PC-3 (cell line): ENCODE results near the gene PPP2R5E. TPM values are rescaled to one million over a fixed set of nuclear protein-coding genes. Genes with fewer than 3 reads are reported as not detected.
"Not testable (repeated sequence)": the region's sequence is repeated elsewhere in the genome, so short reads cannot be mapped to it uniquely, and the experiment has no call there.

Experiments used
- ATAC-seq: fragments of 200-7000 bp; cut with Tn5 transposase; 2 replicates; pipeline ENCODE4 v1.9.1; 2020; ENCODE audit warnings: mild to moderate bottlenecking, moderate library complexity
- Bru-seq: library from RNA; stranded (reverse); fragments of 400-500 nt; gene quantifications from one replicate; lab custom pipeline; 2021; lab: Mats Ljungman, UMichigan
- BruChase-seq, 2 experiments: library from RNA; stranded (reverse); fragments of 400-500 nt; gene quantifications; one replicate each; lab custom pipeline; 2021; lab: Mats Ljungman, UMichigan
- BruUV-seq: library from RNA; stranded (reverse); fragments of 400-500 nt; replicated peaks from 2 replicates; lab custom pipeline; 2021; lab: Mats Ljungman, UMichigan
- CTCF ChIA-PET: fragments of 300-600 bp; sonication (Branson Sonifier 250); formaldehyde crosslinking; loops from one replicate; lab custom pipeline; 2022; ENCODE audit warnings: antibody characterized with exemption; lab: Charles Lee
- POLR2A ChIA-PET: fragments of 300-600 bp; sonication (Branson Sonifier 250); formaldehyde crosslinking; loops from one replicate; lab custom pipeline; 2022; ENCODE audit warnings: antibody characterized with exemption; ENCODE audit not compliant: unreplicated experiment; lab: Charles Lee
- DNase-seq: peaks from one replicate; pipeline ENCODE4 v3.0.0-alpha.2; 2015
- H2AFZ ChIP-seq: fragments of 300-600 bp; sonication (generic); 2 replicates; pipeline ENCODE4 v1.6.0; 2016; ENCODE audit warnings: antibody characterized with exemption, low read length
- H3F3A ChIP-seq: fragments of 300-600 bp; sonication (generic); one replicate; pipeline ENCODE4 v1.6.0; 2017; ENCODE audit warnings: antibody characterized with exemption, low read length, control low read depth, mild to moderate bottlenecking; ENCODE audit not compliant: unreplicated experiment
- H3K27ac ChIP-seq: fragments of 300-600 bp; sonication (generic); 2 replicates; pipeline ENCODE4 v1.5.1; 2016; ENCODE audit warnings: mild to moderate bottlenecking, low read length
- H3K27me3 ChIP-seq: fragments of 300-600 bp; sonication (generic); 2 replicates; pipeline ENCODE4 v1.6.1; 2016; ENCODE audit warnings: low read length, mixed read lengths
- H3K36me3 ChIP-seq: fragments of 300-600 bp; sonication (generic); 2 replicates; pipeline ENCODE4 v1.6.1; 2016; ENCODE audit warnings: low read depth, mixed run types, low read length, mixed read lengths
- H3K4me1 ChIP-seq: fragments of 300-600 bp; sonication (generic); 2 replicates; pipeline ENCODE4 v1.5.1; 2016; ENCODE audit warnings: low read length; ENCODE audit not compliant: insufficient read depth
- H3K4me2 ChIP-seq: fragments of 300-600 bp; sonication (generic); 2 replicates; pipeline ENCODE4 v1.6.0; 2016; ENCODE audit warnings: low read length
- H3K4me3 ChIP-seq: fragments of 300-600 bp; sonication (generic); 2 replicates; pipeline ENCODE4 v1.5.1; 2016; ENCODE audit warnings: mild to moderate bottlenecking, low read length, mixed read lengths
- H3K79me2 ChIP-seq: fragments of 300-600 bp; sonication (generic); 2 replicates; pipeline ENCODE4 v1.6.1; 2017; ENCODE audit warnings: low read length, mixed read lengths
- H3K9ac ChIP-seq: fragments of 300-600 bp; sonication (generic); 2 replicates; pipeline ENCODE4 v1.6.0; 2016; ENCODE audit warnings: mild to moderate bottlenecking, low read length
- H3K9me2 ChIP-seq: fragments of 300-600 bp; sonication (generic); replicated peaks from 2 replicates; pipeline ENCODE4 v1.6.1; 2016; ENCODE audit warnings: mixed run types, low read length, mixed read lengths
- H3K9me3 ChIP-seq: fragments of 300-600 bp; sonication (generic); 2 replicates; pipeline ENCODE4 v1.6.1; 2016; ENCODE audit warnings: low read length, mixed read lengths
- H4K20me1 ChIP-seq: fragments of 300-600 bp; sonication (generic); 2 replicates; pipeline ENCODE4 v1.6.1; 2016; ENCODE audit warnings: low read length, mixed read lengths
- CTCF ChIP-seq: fragments of 300-600 bp; sonication (generic); conservative IDR thresholded peaks from 2 replicates; pipeline ENCODE4 v1.5.1; 2017; ENCODE audit warnings: antibody characterized with exemption, low read depth, mild to moderate bottlenecking, low read length
- EZH2 ChIP-seq: fragments of 300-600 bp; sonication (generic); IDR thresholded peaks from one replicate; pipeline ENCODE4 v1.6.1; 2017; ENCODE audit warnings: antibody characterized with exemption, mild to moderate bottlenecking, low read length; ENCODE audit not compliant: unreplicated experiment
- EZH2phosphoT487 ChIP-seq: fragments of 300-600 bp; sonication (generic); IDR thresholded peaks from 2 replicates; pipeline ENCODE4 v1.6.1; 2018; ENCODE audit warnings: mild to moderate bottlenecking, antibody characterized with exemption, low read length, borderline replicate concordance
- intact Hi-C: fragments of 100-400 bp; cut with micrococcal nuclease; formaldehyde crosslinking; loops from 2 replicates; pipeline ENCODE4 v1.9.0; 2023
- long read RNA-seq: library from polyadenylated mRNA; unstranded; transcript quantifications from one replicate; pipeline ENCODE4 v2.0.0, GENCODE V29; 2021; ENCODE audit not compliant: unreplicated experiment
- total RNA-seq: library from RNA; depleted of rRNA; stranded (reverse); fragments of >200 nt; gene quantifications from 2 replicates; pipeline ENCODE4 v1.2.3, GENCODE V29; 2014; rRNA removed

Gene PPP2R5E
- 17.2 and 26.4 TPM in 2 replicates for total RNA-seq
- percentile 94 among the genes with signal in this experiment for Bru-seq, nascent RNA
- percentile 88 among the genes with signal in this experiment for BruChase-seq, experiment 1, labeled RNA remaining after a 6-hour chase
- BruChase-seq, experiment 2, labeled RNA remaining after a 2-hour chase = percentile 87 among the genes with signal in this experiment
- long read RNA-seq, full-length matches to known transcripts = 342 of 506 reads
- long read RNA-seq, partial matches to known transcripts = 57 of 506 reads
- long read RNA-seq, other reads (novel, unspliced or antisense) = 107 of 506 reads

GRCh38 chr14:63543000-63543825 lies at the start of gene PPP2R5E:
TSS of gene PPP2R5E (minus strand) at chr14:63543377. CDS start at chr14:63539685, 3,692 bp downstream.
- peak within 1 kb of the TSS; percentile 90 for H2AFZ ChIP-seq

GRCh38 chr14:63583046-63583445 lies 39.9 kb upstream of the PPP2R5E start:
- H3K36me3 ChIP-seq, POLR2A ChIA-PET, H3K27me3 ChIP-seq, H3K9me2 ChIP-seq, H3K9me3 ChIP-seq, H3K9ac ChIP-seq, BruUV-seq, CTCF ChIA-PET, H3K4me3 ChIP-seq, H3K27ac ChIP-seq, ATAC-seq, H4K20me1 ChIP-seq, intact Hi-C loops, DNase-seq, H3F3A ChIP-seq, H3K4me2 ChIP-seq, H3K4me1 ChIP-seq, H3K79me2 ChIP-seq, H2AFZ ChIP-seq: not testable (repeated sequence)

More at GRCh38 chr14:63543000-63543825, at the start of gene PPP2R5E:
- TF ChIP-seq EZH2 (no peak), EZH2phosphoT487 (no peak), CTCF (no peak)
- Histone ChIP-seq H3K36me3 (peaks cover 10% of the 10 kb centered on the region; the same call in 1 of the 2 replicates), H3K9me2 (no peaks in the 10 kb centered on the region), H4K20me1 (peaks cover 16% of the 10 kb centered on the region), H3K27me3 (no peaks in the 10 kb centered on the region), H3K9me3 (no peaks in the 10 kb centered on the region), H3K4me3 (peak within 1 kb of the TSS; percentile 90), H3K27ac (peak within 1 kb of the TSS; percentile 61), H3K4me2 (peak within 1 kb of the TSS; percentile 97), H3K4me1 (peaks cover 19% of the 10 kb centered on the region), H3F3A (no peaks in the 10 kb centered on the region), H3K79me2 (peaks cover 47% of the 10 kb centered on the region), H3K9ac (peak within 1 kb of the TSS; percentile 93)
- POLR2A ChIA-PET = interaction anchor here (0.5 to 1.1 kb wide), 8 partner anchors 13 to 963 kb away, joined by 3 to 10 read pairs (median 3); partner anchors contain the start of gene WDR89
- ATAC-seq (peak; percentile 94), DNase-seq (peak; percentile 99)
- CTCF ChIA-PET = interaction anchor here (0.5 to 2.1 kb wide), 12 partner anchors 13 to 323 kb away, joined by 3 to 21 read pairs (median 3); partner anchors contain the start of gene WDR89
- intact Hi-C loops = loop anchor here (1.0 to 5.0 kb wide), 7 partner anchors 51 to 227 kb away; no protein-coding TSS in a partner anchor
- no TSS peak for BruUV-seq

- no peaks in the 10 kb centered on the region for H3K36me3 ChIP-seq
- no peaks in the 10 kb centered on the region for H3K27me3 ChIP-seq
- H3K4me3 ChIP-seq = no peak overlapping the region
- ChIA-PET CTCF (no interaction called here), POLR2A (no interaction called here)
- no peaks in the 10 kb centered on the region for H3K79me2 ChIP-seq
- DNase-seq (no peak), ATAC-seq (no peak)
- no peaks in the 10 kb centered on the region for H3F3A ChIP-seq
- H2AFZ ChIP-seq = 0 out of 2 replicates have a peak overlapping the region, but pooled peaks have one; percentile 42
- no peaks in the 10 kb centered on the region for H4K20me1 ChIP-seq
- no peaks in the 10 kb centered on the region for H3K9me2 ChIP-seq
- no peak for TF ChIP-seq EZH2phosphoT487
- no peak for TF ChIP-seq EZH2
- no peak for TF ChIP-seq CTCF
- no peaks in the 10 kb centered on the region for H3K4me1 ChIP-seq
- no peak overlapping the region for H3K9ac ChIP-seq
- no peak overlapping the region for H3K27ac ChIP-seq
- no peaks in the 10 kb centered on the region for H3K9me3 ChIP-seq
- intact Hi-C loops = no loop called here
- no peak overlapping the region for H3K4me2 ChIP-seq
- BruUV-seq = no TSS peak
These were observed 38.3 kb upstream of the PPP2R5E start for GRCh38 chr14:63581491-63581890.
